ENCODE measurements around the gene GRID1.

The GRID1 gene

GRCh38 chr10:86336341-86336740, 30.3 kb downstream of the GRID1 start:
- no peak for DNase-seq

- DNase-seq: no peak
Observed at GRCh38 chr10:86335831-86336230, 30.8 kb downstream of the GRID1 start.

DNA sequence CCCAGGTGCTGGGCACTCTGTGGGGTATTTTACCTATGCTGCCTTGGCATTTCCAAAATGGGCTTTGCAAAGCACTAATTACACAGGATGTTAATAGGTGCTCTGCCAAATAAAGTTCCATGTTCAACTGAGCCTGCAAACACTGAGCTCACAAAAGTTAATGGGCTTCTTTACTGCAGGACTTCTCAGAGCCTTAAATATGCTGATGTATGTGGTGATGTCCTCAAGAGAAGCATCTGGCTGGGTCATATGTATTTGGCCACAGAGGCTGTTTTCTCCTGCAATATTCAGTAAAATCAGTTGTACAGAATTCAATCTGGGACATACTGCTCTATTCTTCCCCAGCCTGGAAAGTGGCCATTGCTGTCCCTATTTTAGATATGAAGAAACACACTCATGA, 31.3 kb downstream of the GRID1 start:
- no peak for DNase-seq

- no peak for DNase-seq
Observed at GRCh38 chr10:86334488-86335085, 32.0 kb downstream of the GRID1 start.

DNA sequence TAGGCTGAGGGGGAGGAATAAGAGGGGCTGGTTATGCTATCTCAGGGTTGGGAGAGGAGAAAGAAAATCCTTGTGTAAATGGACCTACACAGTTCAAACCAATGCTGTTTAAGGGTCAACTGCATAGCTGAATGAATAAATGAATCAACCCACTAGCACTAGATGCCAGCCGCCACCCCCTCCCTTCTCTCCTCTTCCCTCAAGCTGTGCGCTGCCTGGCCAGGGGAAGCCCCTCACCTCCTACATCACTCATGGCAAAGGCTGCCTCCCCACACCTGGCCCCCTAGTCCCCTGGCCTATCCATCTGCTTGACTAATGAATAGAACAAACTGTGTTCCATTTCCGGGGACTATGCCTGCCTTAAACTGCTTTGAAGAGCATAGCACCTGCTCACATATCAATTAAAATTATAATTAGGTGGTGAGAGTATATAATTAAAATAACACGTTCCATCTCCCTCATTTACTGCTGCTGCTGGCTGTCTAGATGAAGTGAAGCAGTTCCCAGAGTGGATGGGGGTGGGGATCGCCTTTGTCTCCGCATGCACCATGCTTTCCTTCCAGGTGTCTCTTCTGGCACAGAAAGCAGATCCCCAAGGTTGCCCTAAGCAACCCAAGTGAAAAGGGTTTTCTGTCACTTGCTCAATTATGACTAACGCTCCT, 32.6 kb downstream of the GRID1 start:
- DNase-seq: no peak

- no peak for DNase-seq
Observed at GRCh38 chr10:86331861-86332260, 34.7 kb downstream of the GRID1 start.

DNA sequence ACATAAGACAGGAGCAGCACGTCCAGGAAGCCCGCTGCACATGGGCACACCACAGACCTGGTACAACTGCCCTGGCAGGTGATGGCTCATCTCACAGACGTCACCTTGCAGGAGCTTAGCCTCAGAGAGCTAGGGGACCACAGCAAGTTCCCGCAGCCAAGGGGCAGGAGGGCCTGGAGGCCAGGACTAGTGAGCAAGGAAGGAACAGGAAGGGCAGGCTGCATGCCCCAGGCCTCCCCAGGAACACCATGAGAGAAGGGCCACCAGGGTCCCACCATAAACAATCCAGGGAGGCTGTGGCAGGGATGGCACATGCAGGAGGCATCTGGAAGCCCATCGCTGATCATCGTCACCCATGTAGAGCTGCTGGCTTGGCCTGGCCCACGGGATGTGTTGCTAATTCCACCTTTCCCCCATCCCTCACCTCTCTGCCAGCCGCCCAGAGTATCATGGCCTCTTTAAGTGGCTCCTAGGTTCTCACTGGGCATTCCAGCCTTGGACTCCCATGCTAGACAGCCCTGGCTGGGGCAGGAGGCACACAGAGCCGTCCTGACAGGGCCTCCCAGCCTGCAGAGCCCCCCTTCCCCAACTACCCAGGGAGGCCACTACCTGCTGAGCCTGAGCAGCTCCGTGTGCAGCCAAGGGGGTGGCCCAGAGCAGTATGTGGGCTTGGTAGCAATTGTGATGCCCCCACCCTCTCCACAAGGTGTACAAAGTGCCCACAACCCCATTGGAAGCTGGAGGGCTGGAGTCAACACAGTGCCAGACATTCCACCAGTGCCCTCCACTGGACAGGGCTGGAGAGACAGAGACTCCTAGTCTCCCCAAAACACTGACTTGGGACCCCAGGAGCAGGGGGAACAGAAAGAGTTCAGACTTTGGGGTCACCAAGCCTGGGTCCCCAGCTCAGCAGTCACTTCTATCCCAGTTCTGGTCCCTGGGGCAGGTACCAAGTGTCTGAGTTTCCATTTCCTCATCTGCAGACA, 35.5 kb downstream of the GRID1 start:
- no peak for DNase-seq

- DNase-seq: no peak
Observed at GRCh38 chr10:86329896-86330680, 36.5 kb downstream of the GRID1 start.

DNA sequence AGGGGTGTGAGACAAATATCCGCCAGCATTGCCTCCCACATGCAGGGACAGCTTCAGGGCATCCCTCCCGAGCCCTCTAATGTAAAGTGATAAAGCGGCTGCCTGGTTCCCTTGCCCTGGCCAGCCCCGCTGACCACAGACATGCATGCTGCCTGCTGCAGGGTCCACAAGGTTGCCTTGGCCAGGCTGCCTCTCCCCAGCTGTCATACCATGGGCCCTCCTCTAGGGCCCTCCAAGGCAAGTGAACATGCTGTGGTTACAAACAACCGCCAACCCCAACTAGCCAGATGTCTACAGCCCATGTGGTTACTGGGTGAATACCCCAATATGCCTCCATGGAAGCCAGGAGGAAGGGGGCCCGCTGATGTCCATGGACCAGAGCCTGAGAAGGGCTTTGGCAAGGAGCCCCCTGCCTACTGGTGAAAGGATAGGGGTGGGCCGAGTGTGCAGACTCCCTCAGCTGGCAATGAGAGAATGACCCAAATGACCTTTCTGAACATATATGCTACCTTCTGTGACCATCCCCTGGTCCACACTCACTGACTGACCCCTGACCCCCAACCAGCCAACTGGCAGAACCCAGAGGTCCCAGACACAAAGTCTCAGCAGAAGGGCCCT, 37.4 kb downstream of the GRID1 start:
- DNase-seq: no peak

DNA sequence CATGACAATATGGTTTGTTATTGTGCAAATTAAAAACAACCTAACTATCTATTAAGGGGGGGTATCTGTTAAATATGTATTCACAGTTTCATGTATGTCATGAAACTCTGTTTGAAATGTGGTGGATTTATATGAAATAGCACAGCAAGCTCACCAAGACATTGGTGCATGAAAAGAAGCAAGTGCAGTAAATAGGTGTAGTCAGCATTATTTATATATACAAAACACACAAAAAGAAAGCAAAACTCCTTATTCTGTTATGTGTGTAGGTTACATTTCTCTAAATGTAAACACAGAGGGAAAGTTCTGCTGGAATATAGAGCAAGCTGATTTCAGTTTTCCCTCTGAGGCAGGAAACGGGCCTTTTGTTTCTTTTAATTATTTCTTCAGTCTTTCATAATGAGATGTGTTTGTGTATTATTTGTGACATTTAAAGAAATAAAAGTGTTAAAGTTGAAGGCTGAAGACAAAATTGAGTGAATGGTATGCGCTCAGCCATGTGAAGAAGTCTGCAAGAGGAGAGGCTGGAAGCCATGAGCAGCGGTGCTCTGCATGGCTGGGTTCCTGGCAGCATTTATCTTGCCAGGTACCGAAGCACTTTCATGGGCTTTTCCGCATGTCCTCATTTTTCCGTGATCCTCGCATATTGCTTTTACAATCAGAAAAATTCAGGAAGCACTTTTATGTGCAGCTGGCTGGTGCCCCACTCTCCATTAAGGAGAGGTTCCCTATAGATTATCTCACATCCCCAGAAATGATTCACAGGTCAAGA, 38.5 kb downstream of the GRID1 start:
- DNase-seq: no peak

DNA sequence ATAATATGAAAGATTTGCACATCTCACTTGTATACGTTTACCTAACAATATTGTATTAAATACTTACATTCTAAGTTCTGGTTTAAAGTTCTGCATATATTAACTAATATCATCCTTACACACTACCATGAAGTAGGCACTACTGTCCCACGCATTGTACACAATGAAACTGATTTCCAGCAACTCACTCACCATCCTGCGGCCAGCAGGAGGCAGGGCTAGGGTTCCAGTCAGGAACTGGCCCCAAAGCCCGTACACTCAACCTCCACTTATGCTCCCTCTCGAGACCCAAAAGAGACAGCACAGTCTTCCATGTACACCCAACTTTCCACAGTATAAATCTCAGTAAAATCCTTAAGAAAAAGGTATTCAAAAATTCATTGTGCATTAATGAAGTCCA, 41.4 kb downstream of the GRID1 start:
- no peak for DNase-seq

DNA sequence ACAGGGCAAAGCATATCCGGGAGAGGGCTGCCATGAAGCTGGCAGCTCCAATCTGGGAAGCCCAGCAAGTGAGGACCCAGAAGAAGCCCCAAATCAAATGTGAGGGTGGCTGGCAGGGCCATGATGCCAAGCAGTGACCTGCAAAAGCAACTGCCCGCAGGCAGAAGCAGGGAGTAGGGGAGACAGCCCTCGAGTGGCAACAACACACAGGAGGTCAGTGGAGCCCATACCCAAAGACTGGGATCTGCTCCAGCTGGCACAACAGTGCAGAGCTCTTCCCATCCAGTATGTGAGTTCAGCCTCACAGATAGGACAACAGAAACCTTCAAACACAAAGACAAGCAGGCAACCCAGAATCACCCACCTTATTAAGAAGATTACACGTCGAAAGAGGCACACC, 45.0 kb downstream of the GRID1 start:
- no peak for DNase-seq

DNA sequence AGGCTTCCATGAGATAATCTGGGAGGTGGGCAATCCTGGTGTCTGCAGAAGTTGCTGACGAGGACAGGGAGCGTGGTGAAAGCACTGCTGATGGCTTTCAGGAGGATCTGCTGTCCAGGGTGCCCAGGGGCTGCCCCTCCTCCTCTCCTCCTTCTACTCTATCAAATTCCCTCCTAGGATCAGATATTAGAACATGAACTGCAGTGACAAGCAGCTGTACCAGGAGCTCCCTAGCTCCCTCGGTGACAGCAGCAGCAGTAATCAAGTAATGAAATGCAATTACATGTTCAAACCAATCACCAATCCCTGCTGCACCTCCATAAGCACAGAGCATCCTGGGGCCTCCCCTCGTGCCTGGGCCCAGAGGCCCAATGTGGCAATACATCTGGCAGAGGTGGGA, 46.9 kb downstream of the GRID1 start:
- no peak for DNase-seq

- DNase-seq: no peak
Observed at GRCh38 chr10:86317949-86318725, 48.5 kb downstream of the GRID1 start.

GRCh38 chr10:86316990-86317389, 49.6 kb downstream of the GRID1 start:
- DNase-seq: no peak

DNA sequence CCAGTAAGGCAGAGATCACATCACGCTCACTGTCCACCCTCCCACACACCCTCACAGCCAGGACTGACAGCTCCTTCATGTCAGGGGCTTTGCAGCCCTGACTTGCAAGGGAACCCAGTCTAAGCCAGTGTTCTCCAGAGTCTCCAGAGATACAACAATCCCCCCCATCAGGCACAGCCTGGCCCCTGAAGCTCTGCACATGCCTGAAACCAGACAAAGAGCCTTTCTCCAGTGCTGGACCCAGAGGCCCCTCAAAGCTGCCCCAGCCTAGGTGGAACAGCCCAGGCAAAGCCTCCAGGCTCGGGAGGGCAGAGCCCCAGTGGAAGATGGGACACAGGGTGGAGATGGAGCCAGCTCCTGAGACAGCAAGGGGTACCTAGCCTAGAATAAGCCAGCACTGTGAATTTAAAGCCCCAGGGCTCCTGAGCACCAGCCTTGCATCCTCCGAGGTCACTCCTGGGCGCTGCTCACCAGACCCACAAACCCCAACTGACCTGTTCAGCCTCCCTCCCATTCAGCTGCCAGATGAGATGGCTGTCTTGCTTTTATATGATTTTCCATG, 50.2 kb downstream of the GRID1 start:
- DNase-seq: no peak

DNA sequence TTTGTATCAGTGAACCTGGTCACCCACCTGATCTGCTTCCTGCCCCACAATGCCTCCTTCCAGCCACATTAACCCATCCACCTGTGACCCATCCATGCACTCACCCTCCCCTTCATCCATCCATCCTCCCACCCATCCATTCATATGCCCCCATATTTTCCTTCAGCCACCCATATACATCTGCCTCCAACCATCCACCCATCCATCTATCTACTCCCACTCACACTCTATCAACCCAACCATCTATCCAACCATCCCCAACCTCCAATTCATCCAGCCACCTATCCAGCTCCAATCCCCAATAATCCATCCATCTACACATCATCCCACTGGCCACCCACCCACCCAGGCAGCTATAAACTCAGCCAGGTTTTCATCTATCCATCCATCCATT, 51.0 kb downstream of the GRID1 start:
- DNase-seq: no peak

GRCh38 chr10:86314616-86315548, 51.7 kb downstream of the GRID1 start:
- DNase-seq: no peak

- DNase-seq: no peak
Observed at GRCh38 chr10:86313621-86314041, 53.0 kb downstream of the GRID1 start.

Measured in retina (tissue), 1 donor.